ENCODE data around the gene IKBKG. TPM values are rescaled to one million over a fixed set of nuclear protein-coding genes. Genes with fewer than 3 reads are reported as not detected.
"Not testable (repeated sequence)": the region's sequence is repeated elsewhere in the genome, so short reads cannot be mapped to it uniquely, and the experiment has no call there.

Gene IKBKG
- total RNA-seq, 1 donor from 2014 or later: 5.5 TPM

GRCh38 chrX:154526901-154527675 lies 20.3 kb upstream of the IKBKG start:
- peak; percentile 61 for DNase-seq

- DNase-seq: no peak
Measured at GRCh38 chrX:154529206-154529612, 18.2 kb upstream of the IKBKG start.

DNA sequence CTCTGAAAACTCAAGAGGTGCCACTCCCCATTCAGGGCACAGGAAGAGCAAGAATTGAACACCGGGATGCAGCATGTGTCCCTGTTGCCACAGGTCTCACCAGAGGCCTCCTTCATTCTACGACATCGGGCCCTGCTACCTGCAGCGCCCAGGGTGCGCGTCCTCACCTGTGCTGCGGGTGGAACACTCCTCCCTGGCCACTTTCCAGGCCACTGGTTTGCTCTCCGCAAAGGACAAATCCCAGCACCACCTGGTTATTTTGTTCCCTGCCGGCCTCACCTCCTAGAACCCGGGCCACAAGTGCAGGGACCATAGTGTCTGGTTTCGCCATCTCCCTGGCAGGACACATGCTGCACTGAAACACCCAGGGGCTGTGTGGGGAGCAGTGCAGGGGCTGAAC lies 17.1 kb upstream of the IKBKG start:
- no peak for DNase-seq

- no peak for DNase-seq
Measured at GRCh38 chrX:154531626-154532025, 15.8 kb upstream of the IKBKG start.

DNA sequence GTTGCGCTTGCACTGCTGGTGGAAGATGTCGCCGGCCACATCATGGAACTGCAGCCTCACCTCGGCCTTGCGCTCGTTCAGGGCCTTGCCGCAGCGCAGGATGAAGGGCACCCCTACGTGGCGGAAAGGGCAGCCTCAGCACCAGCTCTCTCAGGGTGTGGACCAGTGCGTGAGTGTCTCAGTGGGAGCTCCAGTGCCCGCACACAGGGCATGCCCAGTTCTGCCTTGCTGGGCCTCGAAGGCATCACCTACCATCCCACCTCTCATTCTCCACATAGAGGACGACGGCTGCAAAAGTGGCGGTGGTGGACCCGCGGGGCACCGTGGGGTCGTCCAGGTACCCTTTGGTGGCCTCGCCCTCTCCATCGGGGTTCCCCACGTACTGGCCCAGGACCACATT lies 14.7 kb upstream of the IKBKG start:
- no peak for DNase-seq

- peak; percentile 50 for DNase-seq
Measured at GRCh38 chrX:154534526-154535322, 12.7 kb upstream of the IKBKG start.

DNA sequence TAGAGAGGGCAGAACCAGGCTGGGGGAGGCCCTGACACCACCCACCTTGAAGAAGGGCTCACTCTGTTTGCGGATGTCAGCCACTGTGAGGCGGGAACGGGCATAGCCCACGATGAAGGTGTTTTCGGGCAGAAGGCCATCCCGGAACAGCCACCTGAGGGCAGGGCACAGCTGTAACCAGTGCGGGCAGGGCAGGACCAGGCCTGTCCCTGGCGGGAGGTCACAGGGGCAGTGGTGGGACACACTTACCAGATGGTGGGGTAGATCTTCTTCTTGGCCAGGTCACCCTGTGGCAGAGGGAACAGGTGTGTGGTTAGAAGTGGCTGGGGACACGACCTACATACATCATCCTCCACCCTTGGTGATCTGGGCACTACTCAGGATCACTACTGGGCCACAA lies 11.5 kb upstream of the IKBKG start:
- DNase-seq: no peak

GRCh38 chrX:154539077-154539476 lies 8.3 kb upstream of the IKBKG start:
- DNase-seq: no peak

DNA sequence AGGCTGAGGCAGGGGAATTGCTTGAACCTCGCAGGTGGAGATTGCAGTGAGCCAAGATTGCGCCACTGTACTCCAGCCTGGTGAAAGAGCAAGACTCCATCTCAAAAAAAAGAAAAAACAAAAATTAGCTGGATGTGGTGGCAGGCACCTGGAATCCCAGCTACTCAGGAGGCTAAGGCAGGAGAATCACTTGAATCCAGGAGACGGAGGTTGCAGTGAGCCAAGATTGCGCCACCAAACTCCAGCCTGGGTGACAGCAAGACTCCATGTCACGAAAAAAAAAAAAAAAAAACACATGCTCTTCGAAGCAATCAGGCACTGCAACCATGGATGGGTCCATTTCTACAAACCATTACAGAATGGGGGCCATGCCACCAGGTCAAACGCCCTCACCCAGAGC lies 7.1 kb upstream of the IKBKG start:
- not testable (repeated sequence) for DNase-seq

DNA sequence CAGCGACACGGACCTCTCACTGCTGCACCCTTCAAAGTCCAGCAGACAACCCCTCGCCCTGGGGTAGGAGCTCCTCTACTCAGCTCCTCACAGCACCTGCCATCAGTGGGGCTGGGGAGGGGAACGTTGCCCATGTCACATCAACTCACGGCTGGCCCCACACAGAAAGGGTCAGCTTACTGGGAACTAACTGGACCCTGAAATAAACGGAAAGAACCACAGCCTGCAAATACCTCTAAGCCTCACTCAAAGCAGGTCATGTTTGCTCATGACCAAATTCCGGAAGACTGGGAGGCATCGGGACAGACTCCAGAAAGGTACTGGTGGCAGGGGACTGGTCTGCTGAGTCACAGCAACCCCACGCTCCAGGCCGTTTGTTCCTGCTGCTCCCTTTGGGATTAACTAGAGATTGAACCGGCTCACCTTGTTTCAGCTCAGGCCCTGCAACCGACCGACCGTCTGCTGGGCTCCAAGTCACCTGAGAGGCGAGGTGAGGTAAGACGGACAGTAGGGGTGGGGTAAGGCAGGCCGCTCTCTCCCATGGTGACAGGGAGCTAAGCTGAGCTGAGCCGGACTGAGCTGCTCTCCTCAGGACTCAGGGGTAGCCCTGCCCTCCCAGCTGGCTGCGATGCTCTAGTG lies 6.4 kb upstream of the IKBKG start:
- DNase-seq: no peak

GRCh38 chrX:154541589-154541895 lies 5.9 kb upstream of the IKBKG start:
- no peak for DNase-seq

GRCh38 chrX:154541896-154542722 lies 5.3 kb upstream of the IKBKG start:
- peak; percentile 19 for DNase-seq

- DNase-seq: no peak
Measured at GRCh38 chrX:154542723-154543424, 4.5 kb upstream of the IKBKG start.

- no peak for DNase-seq
Measured at GRCh38 chrX:154545673-154546274, 1.6 kb upstream of the IKBKG start.

GRCh38 chrX:154546354-154547244 lies 821 bp upstream of the IKBKG start, which contains the start of gene G6PD:
Gene G6PD, minus strand, starts transcription at chrX:154546846. Its CDS starts 691 bp downstream, at chrX:154546155.
- DNase-seq: peak; percentile 69

DNA sequence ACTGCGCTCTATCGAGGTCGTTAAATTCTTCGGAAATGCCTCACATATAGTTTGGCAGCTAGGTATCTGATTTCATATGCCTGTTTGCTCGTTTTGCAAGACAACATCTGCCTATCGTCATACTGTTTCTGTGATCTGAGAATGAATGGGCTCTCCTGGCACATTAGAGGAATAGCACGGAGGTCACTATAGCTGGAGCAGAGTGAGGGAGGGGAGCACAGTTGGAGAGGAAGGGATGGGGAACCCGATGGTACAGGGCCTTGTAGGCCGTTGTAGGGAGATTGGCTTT lies 552 bp downstream of the IKBKG start:
- DNase-seq: no peak

DNA sequence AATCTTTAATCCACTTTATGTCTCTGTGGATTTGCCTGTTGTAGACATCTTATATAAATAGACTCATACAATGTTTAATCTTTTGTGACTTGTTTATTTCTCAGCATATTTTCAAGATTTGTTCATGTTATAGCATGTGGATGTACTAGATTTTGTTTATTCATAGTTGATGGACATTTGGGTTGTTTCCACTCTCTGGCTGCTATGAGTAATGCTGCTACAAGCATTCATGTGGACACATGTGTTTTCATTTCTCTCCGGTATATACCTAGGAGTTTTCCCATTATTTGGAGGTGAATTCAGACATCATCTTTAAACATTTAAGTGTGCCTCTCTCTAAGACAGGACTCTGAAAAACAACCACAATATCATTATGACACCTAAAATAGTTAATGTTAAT lies 2.3 kb downstream of the IKBKG start:
- DNase-seq: no peak

GRCh38 chrX:154552112-154552806 lies 4.8 kb downstream of the IKBKG start:
- not testable (repeated sequence) for DNase-seq

DNA sequence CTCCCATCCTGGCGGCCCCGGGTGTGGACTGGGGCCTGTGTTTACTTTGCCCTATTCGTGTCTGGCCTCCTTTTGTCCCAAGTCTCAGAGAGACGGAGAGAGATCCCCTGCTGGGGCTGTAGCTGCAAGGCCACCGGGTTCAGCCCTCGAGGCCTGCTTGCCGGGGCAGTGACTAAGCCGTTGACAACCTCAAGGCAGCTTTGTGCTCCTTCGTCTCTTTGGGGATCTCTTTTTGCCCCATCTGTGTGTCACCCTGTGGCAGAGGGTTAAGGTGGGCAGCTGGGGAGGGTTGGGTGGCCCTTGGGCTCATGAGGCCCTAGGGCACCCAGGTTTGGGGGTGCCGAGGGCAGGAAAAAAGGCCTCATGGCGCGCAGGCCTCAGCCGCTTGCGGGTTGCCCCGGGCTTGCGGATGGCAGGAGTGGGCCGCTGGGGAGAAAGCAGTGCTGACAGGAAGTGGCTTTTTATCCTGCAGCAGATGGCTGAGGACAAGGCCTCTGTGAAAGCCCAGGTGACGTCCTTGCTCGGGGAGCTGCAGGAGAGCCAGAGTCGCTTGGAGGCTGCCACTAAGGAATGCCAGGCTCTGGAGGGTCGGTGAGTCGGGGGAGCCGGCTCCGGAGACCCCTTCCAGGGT lies 10.8 kb downstream of the IKBKG start:
- not testable (repeated sequence) for DNase-seq

All from occipital lobe (tissue), 2 donors.